Measurements from ENCODE around the gene FSTL5. TPM values are rescaled to one million over a fixed set of nuclear protein-coding genes. Genes with fewer than 3 reads are reported as not detected.

Gene FSTL5
- total RNA-seq, 2 experiments from 2014 or later = not detected

DNA sequence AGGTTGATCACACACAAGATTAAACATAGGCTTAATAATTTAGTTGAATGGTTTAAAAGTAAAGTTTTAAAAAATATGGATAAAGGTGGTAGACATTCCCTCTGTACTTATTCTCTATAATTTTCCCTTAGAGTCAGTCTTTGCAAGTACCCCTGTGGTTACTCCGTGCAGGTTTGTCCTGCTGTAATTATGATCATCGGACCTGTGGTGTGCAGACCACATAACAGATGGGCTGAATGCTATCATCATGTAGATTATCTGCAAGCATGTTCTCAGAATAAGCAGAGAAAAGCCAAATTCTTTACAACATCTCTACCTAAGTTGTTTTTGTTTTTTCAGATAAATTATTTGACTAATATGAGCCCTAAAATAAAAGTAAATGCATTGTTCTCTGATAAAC, 146.8 kb downstream of the FSTL5 start:
- TF ChIP-seq CTCF (IDR thresholded peaks at IDR 0.05) = no peak
- POLR2A ChIA-PET = no interaction called here
- Mint-ChIP-seq H3K4me1 (ENCODE audit: low read depth) (no peaks in the 10 kb centered on the region), H3K4me3 (no peak overlapping the region), H3K27me3 (no peaks in the 10 kb centered on the region), H3K27ac (no peak overlapping the region), H3K9me3 (no peaks in the 10 kb centered on the region), H3K36me3 (ENCODE audit: low read depth) (no peaks in the 10 kb centered on the region)
- intact Hi-C loops (cut with micrococcal nuclease) = no loop called here
- ATAC-seq (no peak), DNase-seq (no peak)
- CTCF ChIA-PET = no interaction called here

DNA sequence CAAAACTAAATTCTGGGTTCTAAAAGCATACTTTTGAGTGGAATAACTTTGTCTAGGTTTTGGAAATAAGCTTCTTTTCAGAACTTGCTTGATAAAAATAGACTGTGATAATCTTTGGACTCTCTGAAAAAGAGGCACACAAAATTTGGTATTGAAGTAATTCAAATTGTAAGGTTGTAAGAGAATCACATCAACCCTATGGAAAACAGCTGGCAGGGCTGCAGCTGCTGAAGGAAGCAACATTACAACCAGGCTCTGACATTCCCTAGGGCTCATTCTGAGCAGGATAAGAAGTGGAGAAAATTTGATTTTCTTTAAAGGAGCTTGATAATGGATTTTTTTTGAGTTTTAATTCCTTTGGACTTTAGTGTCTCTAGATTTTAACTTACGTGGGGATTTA, 147.6 kb downstream of the FSTL5 start:
- H3K9me3 Mint-ChIP-seq = no peaks in the 10 kb centered on the region
- TF ChIP-seq CTCF (IDR thresholded peaks at IDR 0.05) = no peak
- ATAC-seq = no peak
- no peaks in the 10 kb centered on the region for H3K4me1 Mint-ChIP-seq (ENCODE audit: low read depth)
- DNase-seq = no peak
- no peak overlapping the region for H3K4me3 Mint-ChIP-seq
- ChIA-PET CTCF (no interaction called here), POLR2A (no interaction called here)
- no peaks in the 10 kb centered on the region for H3K36me3 Mint-ChIP-seq (ENCODE audit: low read depth)
- no peaks in the 10 kb centered on the region for H3K27me3 Mint-ChIP-seq
- intact Hi-C loops (cut with micrococcal nuclease) = no loop called here
- no peak overlapping the region for H3K27ac Mint-ChIP-seq

DNA sequence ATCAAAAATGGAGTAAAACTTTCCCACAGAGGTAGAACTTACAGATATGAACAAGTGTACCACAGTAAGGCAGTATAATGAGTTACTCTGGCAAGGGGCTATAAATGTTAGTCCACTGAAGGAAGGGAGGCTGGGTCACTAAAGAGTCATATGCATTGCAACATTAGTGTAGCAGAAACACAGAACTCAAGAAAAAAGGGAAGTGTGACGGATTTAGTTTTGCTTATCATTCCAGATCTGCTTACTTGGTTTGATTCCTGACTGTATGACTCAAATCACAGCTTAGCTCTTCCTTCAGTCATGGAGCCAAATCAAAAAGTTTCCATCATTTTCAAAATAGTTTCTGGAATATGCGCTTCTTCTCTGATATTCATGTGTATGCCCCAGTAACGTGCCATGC, 148.7 kb downstream of the FSTL5 start:
- ChIA-PET CTCF (no interaction called here), POLR2A (no interaction called here)
- DNase-seq (no peak), ATAC-seq (no peak)
- no peaks in the 10 kb centered on the region for H3K36me3 Mint-ChIP-seq (ENCODE audit: low read depth)
- no peak for TF ChIP-seq CTCF (IDR thresholded peaks at IDR 0.05)
- H3K4me3 Mint-ChIP-seq = no peak overlapping the region
- no peak overlapping the region for H3K27ac Mint-ChIP-seq
- H3K4me1 Mint-ChIP-seq (ENCODE audit: low read depth) = no peaks in the 10 kb centered on the region
- no peaks in the 10 kb centered on the region for H3K9me3 Mint-ChIP-seq
- H3K27me3 Mint-ChIP-seq = no peaks in the 10 kb centered on the region
- intact Hi-C loops (cut with micrococcal nuclease) = no loop called here

DNA sequence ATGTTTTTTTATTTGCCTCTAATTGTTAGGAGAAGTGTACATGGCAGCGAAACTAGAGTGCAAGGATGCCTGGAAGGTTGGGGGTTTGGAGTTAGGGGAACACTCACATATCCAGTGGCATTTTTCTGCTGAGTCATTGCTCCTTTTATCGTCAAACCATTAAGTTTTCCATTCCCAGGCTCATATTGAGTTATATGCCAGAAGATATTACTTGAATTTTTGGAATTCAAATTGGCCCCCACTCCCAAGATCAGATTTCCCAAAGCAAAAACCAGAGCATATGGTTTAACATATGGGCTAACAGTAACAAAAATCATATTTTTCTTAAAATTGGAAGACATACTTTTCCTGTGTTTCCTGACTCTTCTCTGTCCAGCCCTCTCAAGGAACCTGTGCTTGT, 152.7 kb downstream of the FSTL5 start:
- POLR2A ChIA-PET = no interaction called here
- intact Hi-C loops (cut with micrococcal nuclease) = no loop called here

GRCh38 chr4:162010362-162010761, 153.4 kb downstream of the FSTL5 start:
- DNase-seq (no peak), ATAC-seq (no peak)
- POLR2A ChIA-PET = no interaction called here
- no peak for TF ChIP-seq CTCF (IDR thresholded peaks at IDR 0.05)
- CTCF ChIA-PET = no interaction called here
- intact Hi-C loops (cut with micrococcal nuclease) = no loop called here
- Mint-ChIP-seq H3K4me3 (no peak overlapping the region), H3K27ac (no peak overlapping the region), H3K4me1 (ENCODE audit: low read depth) (no peaks in the 10 kb centered on the region), H3K9me3 (no peaks in the 10 kb centered on the region), H3K27me3 (no peaks in the 10 kb centered on the region), H3K36me3 (ENCODE audit: low read depth) (no peaks in the 10 kb centered on the region)

More for the DNA sequence above, 152.7 kb downstream of the FSTL5 start:
- no peak for DNase-seq
- H3K9me3 Mint-ChIP-seq = no peaks in the 10 kb centered on the region
- no peak overlapping the region for H3K27ac Mint-ChIP-seq
- CTCF ChIA-PET = no interaction called here
- no peak for ATAC-seq
- TF ChIP-seq CTCF (IDR thresholded peaks at IDR 0.05) = no peak
- H3K27me3 Mint-ChIP-seq = no peaks in the 10 kb centered on the region
- no peaks in the 10 kb centered on the region for H3K4me1 Mint-ChIP-seq (ENCODE audit: low read depth)
- no peak overlapping the region for H3K4me3 Mint-ChIP-seq
- no peaks in the 10 kb centered on the region for H3K36me3 Mint-ChIP-seq (ENCODE audit: low read depth)

Measured in activated CD8-positive, alpha-beta T cell treated with anti-CD3 and anti-CD28 coated beads for 36 hours (primary cell).